Measurements from ENCODE around the gene RABGGTA.

Gene RABGGTA

GRCh38 chr14:24232645-24233537 lies 38.5 kb downstream of the RABGGTA start, which contains the start of gene GMPR2:
Gene GMPR2 (plus strand): TSS chr14:24232929. CDS start chr14:24233254, 325 bp downstream.
- DNase-seq (ENCODE audit: low read depth in 1 of 2, low spot score in 1 of 2) = no peak
- TF ChIP-seq CTCF (IDR thresholded peaks at IDR 0.05; ENCODE audit: insufficient read depth, low read length) = no peak
- TF ChIP-seq SPI1 (IDR thresholded peaks at IDR 0.05; ENCODE audit: borderline replicate concordance, low read depth) = peak; percentile 61; the same call in 1 of the 2 replicates
- TF ChIP-seq REST (IDR thresholded peaks at IDR 0.05; ENCODE audit: insufficient replicate concordance, low read depth) = no peak
- TF ChIP-seq POLR2AphosphoS5 (IDR thresholded peaks at IDR 0.05; ENCODE audit: low read depth) = peak; percentile 84
- TF ChIP-seq GABPA (IDR thresholded peaks at IDR 0.05; ENCODE audit: low read depth) = peak; percentile 81
- H3K27ac ChIP-seq (replicated peaks) = peak within 1 kb of the TSS; percentile 83

GRCh38 chr14:24232121-24232644 lies 39.2 kb downstream of the RABGGTA start, which contains the start of gene NEDD8:
Gene NEDD8 (minus strand): TSS chr14:24232367. CDS start chr14:24232267, 100 bp downstream.
- no peaks in the 10 kb centered on the region for H3K27me3 ChIP-seq (ENCODE audit: insufficient read depth, poor library complexity, severe bottlenecking)
- H3K27ac ChIP-seq (replicated peaks) = peak within 1 kb of the TSS; percentile 83
- TF ChIP-seq POLR2AphosphoS5 (IDR thresholded peaks at IDR 0.05; ENCODE audit: low read depth) = no peak; the same call in 1 of the 2 replicates
- no peak for TF ChIP-seq CTCF (IDR thresholded peaks at IDR 0.05; ENCODE audit: insufficient read depth, low read length)
- peak; percentile 88 for TF ChIP-seq GABPA (IDR thresholded peaks at IDR 0.05; ENCODE audit: low read depth)
- no peak for TF ChIP-seq REST (IDR thresholded peaks at IDR 0.05; ENCODE audit: insufficient replicate concordance, low read depth)
- peak within 1 kb of the TSS; percentile 82 for H3K4me3 ChIP-seq (replicated peaks; ENCODE audit: insufficient read depth, low read length)
- peak; percentile 95 to 96 for DNase-seq (ENCODE audit: low read depth in 1 of 2, low spot score in 1 of 2)

More at GRCh38 chr14:24232645-24233537, 38.5 kb downstream of the RABGGTA start, which contains the start of gene GMPR2:
- peak within 1 kb of the TSS; percentile 82 for H3K4me3 ChIP-seq (replicated peaks; ENCODE audit: insufficient read depth, low read length)
- H3K27me3 ChIP-seq (ENCODE audit: insufficient read depth, poor library complexity, severe bottlenecking) = no peaks in the 10 kb centered on the region

- peak in 1 of 2 experiments; percentile 12 for DNase-seq (ENCODE audit: low read depth in 1 of 2, low spot score in 1 of 2)
- TF ChIP-seq REST (IDR thresholded peaks at IDR 0.05; ENCODE audit: insufficient replicate concordance, low read depth) (no peak), GABPA (IDR thresholded peaks at IDR 0.05; ENCODE audit: low read depth) (no peak), SPI1 (IDR thresholded peaks at IDR 0.05; ENCODE audit: borderline replicate concordance, low read depth) (peak; percentile 25; the same call in 1 of the 2 replicates), CTCF (IDR thresholded peaks at IDR 0.05; ENCODE audit: insufficient read depth, low read length) (no peak), POLR2AphosphoS5 (IDR thresholded peaks at IDR 0.05; ENCODE audit: low read depth) (no peak)
- Histone ChIP-seq H3K4me3 (replicated peaks; ENCODE audit: insufficient read depth, low read length) (peak overlapping the region; percentile 82), H3K27ac (replicated peaks) (peak overlapping the region; percentile 83), H3K27me3 (ENCODE audit: insufficient read depth, poor library complexity, severe bottlenecking) (no peaks in the 10 kb centered on the region)
These were observed 39.9 kb downstream of the RABGGTA start for GRCh38 chr14:24231263-24232120.
